ENCODE measurements around the gene BMPR1A.
"Not testable (repeated sequence)": the region's sequence is repeated elsewhere in the genome, so short reads cannot be mapped to it uniquely, and the experiment has no call there.

The BMPR1A gene

DNA sequence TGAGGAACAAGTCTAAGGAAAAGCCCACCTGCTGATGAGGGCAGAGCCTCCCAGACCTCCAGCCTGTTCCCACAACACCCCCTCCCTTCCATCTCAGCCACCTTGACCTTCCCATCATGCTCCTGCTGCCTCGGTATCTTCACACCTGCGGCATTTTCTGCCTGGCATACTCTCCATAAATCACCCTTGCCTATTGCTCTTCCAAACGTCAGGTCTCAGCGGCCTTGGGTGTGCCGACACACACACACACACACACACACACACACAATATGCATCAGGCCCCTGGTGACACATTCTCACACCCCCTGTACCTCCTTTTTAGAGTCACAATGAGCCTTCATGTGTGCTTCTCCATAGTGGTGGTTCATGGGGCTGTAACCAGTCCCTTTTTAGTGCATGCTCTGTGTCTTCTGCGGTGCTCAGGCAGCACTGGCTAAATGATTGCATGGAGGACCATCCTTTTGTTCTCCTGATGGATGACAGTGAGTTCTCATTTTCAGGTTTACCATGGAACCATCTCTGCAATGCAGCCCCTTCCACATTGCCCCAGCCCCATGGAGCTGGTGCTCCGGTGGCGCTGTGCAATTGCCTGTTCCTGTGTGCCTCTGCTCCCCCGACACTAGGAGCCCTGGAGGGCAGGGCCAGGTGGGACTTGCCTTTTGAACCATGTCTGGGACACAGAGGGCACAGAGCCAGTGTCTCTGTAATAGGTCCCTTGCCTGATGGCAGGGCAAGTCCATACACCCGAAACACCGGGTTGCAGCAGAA lies 216.4 kb downstream of the BMPR1A start:
- H3K4me3 ChIP-seq (ENCODE audit: low read depth, low read length), result no peak overlapping the region
- TF ChIP-seq, protein P1, sequence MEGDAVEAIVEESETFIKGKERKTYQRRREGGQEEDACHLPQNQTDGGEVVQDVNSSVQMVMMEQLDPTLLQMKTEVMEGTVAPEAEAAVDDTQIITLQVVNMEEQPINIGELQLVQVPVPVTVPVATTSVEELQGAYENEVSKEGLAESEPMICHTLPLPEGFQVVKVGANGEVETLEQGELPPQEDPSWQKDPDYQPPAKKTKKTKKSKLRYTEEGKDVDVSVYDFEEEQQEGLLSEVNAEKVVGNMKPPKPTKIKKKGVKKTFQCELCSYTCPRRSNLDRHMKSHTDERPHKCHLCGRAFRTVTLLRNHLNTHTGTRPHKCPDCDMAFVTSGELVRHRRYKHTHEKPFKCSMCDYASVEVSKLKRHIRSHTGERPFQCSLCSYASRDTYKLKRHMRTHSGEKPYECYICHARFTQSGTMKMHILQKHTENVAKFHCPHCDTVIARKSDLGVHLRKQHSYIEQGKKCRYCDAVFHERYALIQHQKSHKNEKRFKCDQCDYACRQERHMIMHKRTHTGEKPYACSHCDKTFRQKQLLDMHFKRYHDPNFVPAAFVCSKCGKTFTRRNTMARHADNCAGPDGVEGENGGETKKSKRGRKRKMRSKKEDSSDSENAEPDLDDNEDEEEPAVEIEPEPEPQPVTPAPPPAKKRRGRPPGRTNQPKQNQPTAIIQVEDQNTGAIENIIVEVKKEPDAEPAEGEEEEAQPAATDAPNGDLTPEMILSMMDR (IDR thresholded peaks at IDR 0.05; ENCODE audit: borderline replicate concordance, insufficient read depth, low read depth, low read length), result no peak

DNA sequence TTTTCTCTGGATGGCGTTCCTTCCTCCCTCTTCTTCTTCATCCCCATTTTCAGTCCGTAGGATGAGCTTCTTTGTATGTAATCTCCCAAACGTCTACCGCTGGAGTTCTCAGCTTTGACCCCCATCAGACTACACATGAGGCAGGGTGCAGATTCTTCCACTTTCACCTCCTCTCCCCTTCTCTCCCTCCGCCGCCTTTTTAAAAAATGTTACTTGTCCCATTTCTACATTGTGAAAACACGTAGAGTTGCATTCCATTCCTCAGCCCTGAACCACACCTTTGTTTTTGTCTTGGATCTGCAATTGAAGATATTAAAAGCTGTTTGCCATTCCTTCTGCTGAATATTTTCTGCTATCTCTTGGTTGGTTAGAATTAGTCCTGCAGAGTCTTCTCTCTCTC lies 218.1 kb downstream of the BMPR1A start:
- TF ChIP-seq, protein P1 (IDR thresholded peaks at IDR 0.05; ENCODE audit: borderline replicate concordance, insufficient read depth, low read depth, low read length), result no peak
- no peak overlapping the region for H3K4me3 ChIP-seq (ENCODE audit: low read depth, low read length)

- H3K4me3 ChIP-seq (ENCODE audit: low read depth, low read length), result no peak overlapping the region
- TF ChIP-seq, protein P1 (IDR thresholded peaks at IDR 0.05; ENCODE audit: borderline replicate concordance, insufficient read depth, low read depth, low read length), result no peak
Measured at GRCh38 chr10:86976362-86977056, 220.1 kb downstream of the BMPR1A start.

DNA sequence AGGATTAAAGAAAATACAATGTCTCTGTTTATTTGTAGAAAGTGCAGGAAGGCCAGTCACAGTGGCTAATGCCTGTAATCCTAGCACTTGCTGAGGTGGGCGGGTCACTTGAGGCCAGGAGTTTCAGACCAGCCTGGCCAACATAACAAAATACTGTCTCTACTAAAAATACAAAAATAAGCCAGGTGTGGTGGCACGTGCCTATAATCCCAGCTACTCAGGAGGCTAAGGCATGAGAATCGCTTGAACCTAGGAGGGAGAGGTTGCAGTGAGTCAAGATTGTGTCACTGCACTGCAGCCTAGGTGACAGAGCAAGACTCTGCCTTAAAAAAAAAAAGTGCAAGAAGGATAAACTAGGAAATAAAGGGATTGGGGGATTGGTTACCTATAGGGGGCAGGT lies 222.0 kb downstream of the BMPR1A start:
- H3K4me3 ChIP-seq (ENCODE audit: low read depth, low read length), result not testable (repeated sequence)

GRCh38 chr10:86979296-86979818 lies 222.9 kb downstream of the BMPR1A start:
- no peak overlapping the region for H3K4me3 ChIP-seq (ENCODE audit: low read depth, low read length)
- TF ChIP-seq, protein P1 (IDR thresholded peaks at IDR 0.05; ENCODE audit: borderline replicate concordance, insufficient read depth, low read depth, low read length), result no peak

- TF ChIP-seq, protein P1 (IDR thresholded peaks at IDR 0.05; ENCODE audit: borderline replicate concordance, insufficient read depth, low read depth, low read length), result no peak
- no peak overlapping the region for H3K4me3 ChIP-seq (ENCODE audit: low read depth, low read length)
Measured at GRCh38 chr10:86979977-86980448, 223.6 kb downstream of the BMPR1A start.

- H3K4me3 ChIP-seq (ENCODE audit: low read depth, low read length), result not testable (repeated sequence)
Measured at GRCh38 chr10:86981020-86981419, 224.6 kb downstream of the BMPR1A start.

DNA sequence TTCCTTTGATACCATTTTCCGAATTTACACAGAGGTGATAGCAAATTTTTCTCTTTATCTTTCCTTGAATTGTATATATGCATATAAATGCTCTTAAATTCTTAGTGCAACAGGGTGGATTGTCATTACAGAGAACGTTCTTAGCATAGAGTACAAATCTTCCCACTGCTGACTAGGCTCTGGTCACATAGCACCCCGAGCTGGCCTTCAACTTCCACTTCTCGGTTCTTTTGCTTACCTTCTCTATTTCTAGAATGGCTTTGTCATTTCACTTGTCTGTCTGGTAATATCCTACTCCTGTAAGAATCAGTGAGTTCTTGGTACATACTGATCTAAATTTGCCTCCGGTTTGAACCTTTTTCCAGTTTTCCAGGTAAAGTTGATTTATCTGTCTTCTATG lies 225.3 kb downstream of the BMPR1A start:
- no peak overlapping the region for H3K4me3 ChIP-seq (ENCODE audit: low read depth, low read length)
- TF ChIP-seq, protein P1 (IDR thresholded peaks at IDR 0.05; ENCODE audit: borderline replicate concordance, insufficient read depth, low read depth, low read length), result no peak
